Astrocyte of the spinal cord (primary cell): ENCODE data around the gene TMEM222.
A peak's percentile ranks its signal among the peaks of the same experiment; 100 is the strongest.

ENCODE experiments used
- DNase-seq: peaks from one replicate; pipeline ENCODE4 v3.0.0; 2011; ENCODE audit warnings: low read depth, low spot score
- H3K4me3 ChIP-seq: 2 replicates; pipeline ENCODE4 v1.5.1; 2011; ENCODE audit warnings: low read depth, mild to moderate bottlenecking, low read length, moderate library complexity
- CTCF ChIP-seq: IDR thresholded peaks from 2 replicates; pipeline ENCODE4 v1.5.1; 2012; ENCODE audit warnings: low read depth, mild to moderate bottlenecking, low read length, inconsistent platforms
- in situ Hi-C: cut with HindIII; loops from 2 replicates; pipeline ENCODE4 v1.10.0; 2017; ENCODE audit warnings: low sequenced_read_pairs

The TMEM222 gene

GRCh38 chr1:27350663-27351540 is 28.9 kb downstream of the TMEM222 start:
- TF ChIP-seq CTCF, result peak; percentile 13
- peak; percentile 11 for DNase-seq
- in situ Hi-C loops, result no loop called here
- H3K4me3 ChIP-seq, result no peak overlapping the region

DNA sequence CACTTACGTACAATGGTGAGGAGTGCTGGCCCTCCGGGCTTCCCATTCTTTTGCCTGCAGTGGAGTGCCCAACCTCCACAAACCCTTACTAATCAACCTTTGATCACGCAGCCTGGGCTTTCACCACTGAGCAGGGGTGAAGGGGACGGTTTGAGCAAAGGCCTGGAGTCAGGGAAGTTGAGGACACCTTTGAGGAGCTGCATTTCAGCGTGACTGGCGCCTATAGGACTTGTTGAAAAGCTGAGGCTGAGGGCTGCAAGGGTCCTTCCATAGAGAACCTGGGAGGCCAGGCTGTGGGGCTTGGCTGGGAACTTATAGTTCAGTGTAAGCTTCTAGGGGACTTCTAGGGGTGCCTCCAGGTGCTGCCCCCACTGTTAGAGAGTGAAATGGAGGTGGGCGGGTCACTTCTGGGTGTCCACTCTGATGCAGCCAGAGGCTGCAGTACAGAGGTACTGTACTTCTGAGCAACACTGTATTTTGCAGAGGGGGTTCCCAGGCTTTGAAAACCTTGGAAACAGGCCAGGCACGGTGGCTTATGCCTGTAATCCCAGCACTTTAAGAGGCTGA is 29.7 kb downstream of the TMEM222 start:
- in situ Hi-C loops, result no loop called here
- no peak overlapping the region for H3K4me3 ChIP-seq
- TF ChIP-seq CTCF, result no peak
- DNase-seq, result no peak

GRCh38 chr1:27353166-27353565 is 31.2 kb downstream of the TMEM222 start:
- no peak for DNase-seq
- in situ Hi-C loops, result no loop called here
- no peak overlapping the region for H3K4me3 ChIP-seq
- no peak for TF ChIP-seq CTCF

GRCh38 chr1:27353629-27354028 is 31.7 kb downstream of the TMEM222 start:
- DNase-seq, result no peak
- TF ChIP-seq CTCF, result no peak
- no peak overlapping the region for H3K4me3 ChIP-seq
- in situ Hi-C loops, result no loop called here

GRCh38 chr1:27355683-27356082 is 33.7 kb downstream of the TMEM222 start:
- DNase-seq, result no peak
- H3K4me3 ChIP-seq, result no peak overlapping the region
- no peak for TF ChIP-seq CTCF
- in situ Hi-C loops, result no loop called here

- H3K4me3 ChIP-seq, result no peak overlapping the region
- no peak for TF ChIP-seq CTCF
- in situ Hi-C loops, result no loop called here
Observed at GRCh38 chr1:27356277-27356618, 34.3 kb downstream of the TMEM222 start.

More at GRCh38 chr1:27356277-27356618, 34.3 kb downstream of the TMEM222 start:
- no peak for DNase-seq
